ENCODE data around the gene CPA1. TPM values are rescaled to one million over a fixed set of nuclear protein-coding genes. Genes with fewer than 3 reads are reported as not detected.
A peak's percentile ranks its signal among the peaks of the same experiment; 100 is the strongest.

CPA1 gene
- total RNA-seq, 1 experiment from 2014 or later: not detected

DNA sequence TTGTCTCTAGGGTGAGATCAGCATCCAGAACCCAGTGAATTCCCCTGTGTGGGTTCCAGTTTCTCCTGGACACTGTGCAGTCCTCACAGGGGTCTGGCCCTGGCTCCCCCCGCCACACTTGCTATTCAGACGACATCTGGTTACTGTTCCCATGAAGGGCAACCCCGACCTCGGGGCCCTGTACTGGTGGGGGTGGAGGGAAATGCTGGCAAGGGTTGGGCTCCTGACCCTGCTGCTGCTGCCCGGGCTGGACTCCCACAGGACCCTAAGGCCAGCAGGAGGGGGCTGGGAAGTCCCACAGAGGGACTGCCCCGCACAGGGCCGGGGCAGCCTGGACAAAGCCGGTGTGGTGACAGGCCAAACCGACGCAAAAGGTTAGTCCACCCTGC, 768 bp upstream of the CPA1 start:
- H3K4me3 Mint-ChIP-seq (ENCODE audit: unreplicated experiment): no peak overlapping the region
- H3K4me3 ChIP-seq (ENCODE audit: low read depth, low read length): no peak overlapping the region
- no peak for DNase-seq
- H3K4me1 ChIP-seq: peaks cover 5% of the 10 kb centered on the region
- intact Hi-C loops (cut with micrococcal nuclease; ENCODE audit: unreplicated experiment): no loop called here
- peaks cover 3% of the 10 kb centered on the region for H3K4me1 Mint-ChIP-seq (ENCODE audit: low read depth, unreplicated experiment)
- ChIA-PET POLR2A (no interaction called here), CTCF (no interaction called here)
- no peaks in the 10 kb centered on the region for H3K27me3 Mint-ChIP-seq (ENCODE audit: insufficient read depth, unreplicated experiment)
- H3K9me3 Mint-ChIP-seq (ENCODE audit: unreplicated experiment): peaks cover 13% of the 10 kb centered on the region
- no peaks in the 10 kb centered on the region for H3K36me3 Mint-ChIP-seq (ENCODE audit: insufficient read depth, unreplicated experiment)
- no TSS peak for BruUV-seq (replicated peaks)
- peak overlapping the region; percentile 9 for H3K27ac Mint-ChIP-seq (ENCODE audit: unreplicated experiment)
- H3K36me3 ChIP-seq (ENCODE audit: control insufficient read depth, insufficient read depth, low read length): no peaks in the 10 kb centered on the region
- H3K27me3 ChIP-seq (replicated peaks; ENCODE audit: control insufficient read depth, insufficient read depth, low read length): no peaks in the 10 kb centered on the region
- TF ChIP-seq, protein P1, sequence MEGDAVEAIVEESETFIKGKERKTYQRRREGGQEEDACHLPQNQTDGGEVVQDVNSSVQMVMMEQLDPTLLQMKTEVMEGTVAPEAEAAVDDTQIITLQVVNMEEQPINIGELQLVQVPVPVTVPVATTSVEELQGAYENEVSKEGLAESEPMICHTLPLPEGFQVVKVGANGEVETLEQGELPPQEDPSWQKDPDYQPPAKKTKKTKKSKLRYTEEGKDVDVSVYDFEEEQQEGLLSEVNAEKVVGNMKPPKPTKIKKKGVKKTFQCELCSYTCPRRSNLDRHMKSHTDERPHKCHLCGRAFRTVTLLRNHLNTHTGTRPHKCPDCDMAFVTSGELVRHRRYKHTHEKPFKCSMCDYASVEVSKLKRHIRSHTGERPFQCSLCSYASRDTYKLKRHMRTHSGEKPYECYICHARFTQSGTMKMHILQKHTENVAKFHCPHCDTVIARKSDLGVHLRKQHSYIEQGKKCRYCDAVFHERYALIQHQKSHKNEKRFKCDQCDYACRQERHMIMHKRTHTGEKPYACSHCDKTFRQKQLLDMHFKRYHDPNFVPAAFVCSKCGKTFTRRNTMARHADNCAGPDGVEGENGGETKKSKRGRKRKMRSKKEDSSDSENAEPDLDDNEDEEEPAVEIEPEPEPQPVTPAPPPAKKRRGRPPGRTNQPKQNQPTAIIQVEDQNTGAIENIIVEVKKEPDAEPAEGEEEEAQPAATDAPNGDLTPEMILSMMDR (IDR thresholded peaks at IDR 0.05; ENCODE audit: insufficient read depth in 1 of 2, low read depth in 1 of 2, low read length in 1 of 2, severe bottlenecking in 1 of 2, unreplicated experiment in 1 of 2): no peak
- peaks cover 11% of the 10 kb centered on the region for H3K9me3 ChIP-seq

DNA sequence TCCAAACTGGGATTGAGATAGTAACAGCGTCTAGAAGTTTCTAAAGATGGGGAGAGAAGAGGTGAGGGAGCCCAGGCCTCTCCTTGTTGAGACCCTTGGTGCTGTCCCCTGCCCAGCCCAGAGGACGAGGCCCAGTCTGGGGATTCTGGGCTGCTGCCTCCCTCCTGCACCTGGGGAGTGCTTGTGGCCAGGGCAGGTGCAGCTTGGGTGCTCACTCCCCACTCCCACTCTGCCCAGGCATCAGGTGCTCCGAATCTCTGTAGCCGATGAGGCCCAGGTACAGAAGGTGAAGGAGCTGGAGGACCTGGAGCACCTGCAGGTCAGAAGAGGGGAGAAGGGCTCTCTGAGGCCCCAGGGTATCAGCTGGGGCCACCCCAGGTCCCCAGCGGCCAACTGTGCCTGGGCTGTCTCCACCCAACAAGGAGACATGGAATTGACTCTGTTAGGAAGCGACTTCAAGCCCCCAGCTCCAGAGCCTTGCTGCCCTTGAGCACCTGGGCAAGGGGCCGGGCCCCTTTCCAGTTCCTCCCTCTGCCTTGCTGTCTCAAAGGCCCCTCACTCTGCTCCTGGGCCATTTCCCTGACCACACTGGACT, 664 bp downstream of the CPA1 start:
- no TSS peak for BruUV-seq (replicated peaks)
- Histone ChIP-seq H3K27me3 (replicated peaks; ENCODE audit: control insufficient read depth, insufficient read depth, low read length) (no peaks in the 10 kb centered on the region), H3K9me3 (peaks cover 6% of the 10 kb centered on the region), H3K4me3 (ENCODE audit: low read depth, low read length) (no peak overlapping the region), H3K36me3 (ENCODE audit: control insufficient read depth, insufficient read depth, low read length) (no peaks in the 10 kb centered on the region), H3K4me1 (no peaks in the 10 kb centered on the region)
- Mint-ChIP-seq H3K4me1 (ENCODE audit: low read depth, unreplicated experiment) (no peaks in the 10 kb centered on the region), H3K4me3 (ENCODE audit: unreplicated experiment) (no peak overlapping the region), H3K9me3 (ENCODE audit: unreplicated experiment) (peaks cover 10% of the 10 kb centered on the region), H3K27me3 (ENCODE audit: insufficient read depth, unreplicated experiment) (no peaks in the 10 kb centered on the region), H3K27ac (ENCODE audit: unreplicated experiment) (peak overlapping the region; percentile 6), H3K36me3 (ENCODE audit: insufficient read depth, unreplicated experiment) (no peaks in the 10 kb centered on the region)
- intact Hi-C loops (cut with micrococcal nuclease; ENCODE audit: unreplicated experiment): no loop called here
- DNase-seq: no peak
- TF ChIP-seq, protein P1 (IDR thresholded peaks at IDR 0.05; ENCODE audit: insufficient read depth in 1 of 2, low read depth in 1 of 2, low read length in 1 of 2, severe bottlenecking in 1 of 2, unreplicated experiment in 1 of 2): no peak
- ChIA-PET POLR2A (no interaction called here), CTCF (no interaction called here)

DNA sequence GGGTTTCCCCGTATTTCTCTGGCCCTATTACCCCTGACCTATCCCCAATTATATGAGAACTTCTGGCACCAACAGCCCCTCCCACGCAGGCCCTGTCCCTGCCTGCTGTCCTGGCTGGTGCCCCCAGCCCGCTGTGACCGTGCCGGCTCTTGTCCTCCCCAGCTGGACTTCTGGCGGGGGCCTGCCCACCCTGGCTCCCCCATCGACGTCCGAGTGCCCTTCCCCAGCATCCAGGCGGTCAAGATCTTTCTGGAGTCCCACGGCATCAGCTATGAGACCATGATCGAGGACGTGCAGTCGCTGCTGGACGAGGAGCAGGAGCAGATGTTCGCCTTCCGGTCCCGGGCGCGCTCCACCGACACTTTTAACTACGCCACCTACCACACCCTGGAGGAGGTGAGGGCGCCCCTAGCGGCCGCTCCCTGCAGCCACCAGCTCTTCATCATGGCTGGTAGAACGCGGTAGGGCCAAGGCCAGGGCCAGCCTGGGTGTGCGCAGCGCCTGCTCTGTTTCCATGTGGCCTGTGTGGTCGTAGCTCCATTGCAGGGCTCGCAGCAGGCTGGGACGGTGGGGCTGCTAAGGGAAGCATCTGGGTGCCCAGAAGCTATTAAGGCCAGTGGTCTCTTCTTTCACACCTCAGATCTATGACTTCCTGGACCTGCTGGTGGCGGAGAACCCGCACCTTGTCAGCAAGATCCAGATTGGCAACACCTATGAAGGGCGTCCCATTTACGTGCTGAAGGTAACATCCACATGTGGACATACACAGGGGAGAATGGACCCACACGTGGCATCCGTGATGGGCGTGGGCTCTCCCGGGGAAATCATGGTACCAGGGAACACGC, 1.4 kb downstream of the CPA1 start:
- POLR2A ChIA-PET: no interaction called here

More for the DNA sequence above, 1.4 kb downstream of the CPA1 start:
- no peaks in the 10 kb centered on the region for H3K9me3 ChIP-seq
- no peak for DNase-seq
- TF ChIP-seq, protein P1 (IDR thresholded peaks at IDR 0.05; ENCODE audit: insufficient read depth in 1 of 2, low read depth in 1 of 2, low read length in 1 of 2, severe bottlenecking in 1 of 2, unreplicated experiment in 1 of 2): no peak
- no peaks in the 10 kb centered on the region for H3K36me3 ChIP-seq (ENCODE audit: control insufficient read depth, insufficient read depth, low read length)
- no peaks in the 10 kb centered on the region for H3K4me1 ChIP-seq
- H3K36me3 Mint-ChIP-seq (ENCODE audit: insufficient read depth, unreplicated experiment): no peaks in the 10 kb centered on the region
- no TSS peak for BruUV-seq (replicated peaks)
- H3K27me3 Mint-ChIP-seq (ENCODE audit: insufficient read depth, unreplicated experiment): no peaks in the 10 kb centered on the region
- CTCF ChIA-PET: no interaction called here
- peaks cover 3% of the 10 kb centered on the region for H3K9me3 Mint-ChIP-seq (ENCODE audit: unreplicated experiment)
- H3K4me1 Mint-ChIP-seq (ENCODE audit: low read depth, unreplicated experiment): no peaks in the 10 kb centered on the region
- no peak overlapping the region for H3K27ac Mint-ChIP-seq (ENCODE audit: unreplicated experiment)
- no peaks in the 10 kb centered on the region for H3K27me3 ChIP-seq (replicated peaks; ENCODE audit: control insufficient read depth, insufficient read depth, low read length)
- intact Hi-C loops (cut with micrococcal nuclease; ENCODE audit: unreplicated experiment): no loop called here
- no peak overlapping the region for H3K4me3 ChIP-seq (ENCODE audit: low read depth, low read length)
- no peak overlapping the region for H3K4me3 Mint-ChIP-seq (ENCODE audit: unreplicated experiment)
